ENCODE results near the gene RAC2.

Gene RAC2

GRCh38 chr22:37199103-37199759, 44.8 kb downstream of the RAC2 start:
- intact Hi-C loops (cut with DNase I), result loop anchor here (2.0 to 10.0 kb wide), 2 partner anchors 32 to 424 kb away; partner anchors contain the start of gene IFT27

GRCh38 chr22:37198258-37199102, 45.6 kb downstream of the RAC2 start:
- DNase-seq, result peak; percentile 73 to 95 (median 89)
- intact Hi-C loops (cut with DNase I), result loop anchor here (2.0 to 10.0 kb wide), 2 partner anchors 32 to 424 kb away; partner anchors contain the start of gene IFT27

More at GRCh38 chr22:37199103-37199759, 44.8 kb downstream of the RAC2 start:
- DNase-seq, result peak; percentile 91 to 99 (median 97)

- intact Hi-C loops (cut with DNase I), result loop anchor here (2.0 to 10.0 kb wide), 2 partner anchors 31 to 423 kb away; partner anchors contain the start of gene IFT27
- DNase-seq, result peak in 5 of 42 donors; percentile 16 to 46 (median 24)
These were observed 46.4 kb downstream of the RAC2 start for GRCh38 chr22:37197451-37198257.

- intact Hi-C loops (cut with DNase I), result loop anchor here (10.0 kb wide), 1 partner anchor 422 kb away; the partner anchor contains the start of gene IFT27
- DNase-seq, result peak in 36 of 42 donors; percentile 36 to 83 (median 60)
These were observed 47.3 kb downstream of the RAC2 start for GRCh38 chr22:37196539-37197450.

GRCh38 chr22:37195921-37196320, 48.1 kb downstream of the RAC2 start:
- intact Hi-C loops (cut with DNase I), result loop anchor here (10.0 kb wide), 1 partner anchor 421 kb away; the partner anchor contains the start of gene IFT27
- DNase-seq, result peak in 2 of 42 donors; percentile 0 to 9

GRCh38 chr22:37194750-37195149, 49.3 kb downstream of the RAC2 start:
- DNase-seq, result no peak
- intact Hi-C loops (cut with DNase I), result loop anchor here (10.0 kb wide), 1 partner anchor 420 kb away; the partner anchor contains the start of gene IFT27

- intact Hi-C loops (cut with DNase I), result loop anchor here (10.0 kb wide), 1 partner anchor 419 kb away; the partner anchor contains the start of gene IFT27
- peak in 6 of 42 donors; percentile 5 to 35 (median 26) for DNase-seq
These were observed 50.4 kb downstream of the RAC2 start for GRCh38 chr22:37193629-37194191.

GRCh38 chr22:37192741-37193140, 51.3 kb downstream of the RAC2 start:
- intact Hi-C loops (cut with DNase I), result loop anchor here (10.0 kb wide), 1 partner anchor 418 kb away; the partner anchor contains the start of gene IFT27
- DNase-seq, result no peak

- DNase-seq, result no peak
- intact Hi-C loops (cut with DNase I), result loop anchor here (10.0 kb wide), 1 partner anchor 417 kb away; the partner anchor contains the start of gene IFT27
These were observed 51.9 kb downstream of the RAC2 start for GRCh38 chr22:37192204-37192603.

GRCh38 chr22:37190262-37190780, 53.7 kb downstream of the RAC2 start:
- DNase-seq, result no peak
- intact Hi-C loops (cut with DNase I), result loop anchor here (10.0 kb wide), 1 partner anchor 416 kb away; the partner anchor contains the start of gene IFT27

GRCh38 chr22:37188901-37189466, 55.1 kb downstream of the RAC2 start:
- peak in 1 of 42 donors; percentile 5 for DNase-seq
- intact Hi-C loops (cut with DNase I), result no loop called here

- DNase-seq, result peak in 3 of 42 donors; percentile 6 to 24 (median 10)
- intact Hi-C loops (cut with DNase I), result no loop called here
These were observed 55.9 kb downstream of the RAC2 start, which contains the start of gene C1QTNF6 for GRCh38 chr22:37187891-37188761. Gene C1QTNF6, minus strand, starts transcription at chr22:37188247. Its CDS starts 34 bp downstream, at chr22:37188213.

- intact Hi-C loops (cut with DNase I), result no loop called here
- no peak for DNase-seq
These were observed 56.5 kb downstream of the RAC2 start for GRCh38 chr22:37187552-37187890.

- intact Hi-C loops (cut with DNase I), result no loop called here
- peak in 1 of 42 donors; percentile 1 for DNase-seq
These were observed 57.0 kb downstream of the RAC2 start for GRCh38 chr22:37186997-37187522.

Measured in head of caudate nucleus (tissue), 42 donors.